ENCODE data around the gene TUBG2. TPM values are rescaled to one million over a fixed set of nuclear protein-coding genes. Genes with fewer than 3 reads are reported as not detected.

Gene TUBG2
- polyA plus RNA-seq, 1 donor: 37.2 TPM

- DNase-seq: no peak
Measured at GRCh38 chr17:42697108-42697811, 38.2 kb downstream of the TUBG2 start.

GRCh38 chr17:42698736-42699414 lies 39.8 kb downstream of the TUBG2 start:
- DNase-seq: no peak

- no peak for DNase-seq
Measured at GRCh38 chr17:42699415-42699740, 40.3 kb downstream of the TUBG2 start.

- no peak for DNase-seq
Measured at GRCh38 chr17:42700586-42701289, 41.7 kb downstream of the TUBG2 start.

DNA sequence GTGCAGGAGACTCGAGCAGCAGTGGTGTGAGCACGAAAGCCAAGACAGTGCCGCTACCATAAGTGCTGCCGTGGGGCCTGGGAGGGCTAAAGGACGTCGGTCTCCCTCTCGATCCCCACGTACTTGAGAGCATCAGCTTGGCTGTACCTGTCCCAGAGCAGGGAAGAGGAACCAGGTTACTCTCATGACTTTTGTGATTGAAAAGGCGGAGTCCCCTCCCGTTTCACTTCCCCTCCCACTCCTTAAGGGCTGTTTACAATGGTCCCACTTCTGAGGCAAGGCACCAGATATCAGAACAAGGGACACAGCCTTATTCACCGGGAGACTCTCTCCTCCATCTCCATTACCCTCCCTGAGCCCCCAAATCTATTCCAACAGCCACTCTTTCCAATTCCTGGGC lies 43.4 kb downstream of the TUBG2 start:
- no peak for DNase-seq

DNA sequence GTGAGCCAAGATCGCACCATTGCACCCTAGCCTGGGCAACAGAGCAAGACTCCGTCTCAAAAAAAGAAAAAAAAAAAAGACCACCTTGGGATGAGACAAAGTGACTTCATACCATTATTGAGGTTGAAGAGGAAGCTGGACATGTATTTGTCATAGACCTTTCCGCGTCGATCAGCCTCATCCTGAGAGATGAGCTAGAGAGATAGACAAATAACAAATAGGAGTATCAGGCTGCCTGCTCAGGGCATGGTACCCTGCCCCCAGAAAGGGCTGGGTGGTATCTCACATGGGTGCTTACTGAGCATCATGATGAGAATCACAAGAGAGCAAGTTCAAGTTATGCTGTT lies 45.4 kb downstream of the TUBG2 start:
- DNase-seq: no peak

- no peak for DNase-seq
Measured at GRCh38 chr17:42704837-42705494, 45.9 kb downstream of the TUBG2 start.

- DNase-seq: no peak
Measured at GRCh38 chr17:42706732-42707131, 47.6 kb downstream of the TUBG2 start.

DNA sequence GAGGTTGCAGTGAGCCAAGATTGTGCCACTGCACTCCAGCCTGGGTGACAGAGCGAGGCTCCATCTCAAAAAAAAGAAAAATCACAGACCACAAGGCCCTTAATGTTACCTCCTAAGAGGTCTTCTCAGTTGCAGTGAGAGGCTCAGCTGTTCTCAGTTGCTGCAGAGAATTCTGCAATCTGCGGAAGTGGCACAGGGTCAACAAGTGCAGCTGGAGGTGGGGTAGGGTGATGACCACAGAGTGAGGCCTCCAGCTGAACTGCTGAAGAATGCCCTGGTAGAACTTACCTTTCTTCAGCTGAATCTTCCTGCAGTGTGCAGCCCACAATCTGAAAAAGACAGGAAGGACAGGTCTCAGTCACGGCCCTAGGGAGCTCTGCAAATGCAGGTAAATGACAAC lies 49.5 kb downstream of the TUBG2 start:
- DNase-seq: no peak

- no peak for DNase-seq
Measured at GRCh38 chr17:42709561-42709960, 50.5 kb downstream of the TUBG2 start.

Other genes with a start within 250 kb of the TUBG2 start
- gene CAVIN1, start 236.0 kb upstream of the TUBG2 start, polyA plus RNA-seq (ENCODE audit: insufficient read length): 47.4 TPM
- gene ATP6V0A1, start 200.4 kb upstream of the TUBG2 start, polyA plus RNA-seq (ENCODE audit: insufficient read length): 71.1 TPM
- gene NAGLU, start 123.0 kb upstream of the TUBG2 start, polyA plus RNA-seq (ENCODE audit: insufficient read length): 14.1 TPM
- gene HSD17B1, start 106.4 kb upstream of the TUBG2 start, polyA plus RNA-seq (ENCODE audit: insufficient read length): 4.7 TPM
- 55.4 TPM for gene COASY, start 97.1 kb upstream of the TUBG2 start, polyA plus RNA-seq (ENCODE audit: insufficient read length)
- 35.7 TPM for gene MLX, start 92.2 kb upstream of the TUBG2 start, polyA plus RNA-seq (ENCODE audit: insufficient read length)
- 25.0 TPM for gene PSMC3IP, start 81.6 kb upstream of the TUBG2 start, polyA plus RNA-seq (ENCODE audit: insufficient read length)
- 60.6 TPM for gene RETREG3, start 49.9 kb upstream of the TUBG2 start, polyA plus RNA-seq (ENCODE audit: insufficient read length)
- 57.4 TPM for gene TUBG1, start 49.6 kb upstream of the TUBG2 start, polyA plus RNA-seq (ENCODE audit: insufficient read length)
- gene PLEKHH3, start 17.7 kb downstream of the TUBG2 start, polyA plus RNA-seq (ENCODE audit: insufficient read length): 16.2 TPM
- gene CCR10, start 22.6 kb downstream of the TUBG2 start, polyA plus RNA-seq (ENCODE audit: insufficient read length): 1.3 TPM
- 8.8 TPM for gene CNTNAP1, start 23.2 kb downstream of the TUBG2 start, polyA plus RNA-seq (ENCODE audit: insufficient read length)
- 58.7 TPM for gene EZH1, start 85.8 kb downstream of the TUBG2 start, polyA plus RNA-seq (ENCODE audit: insufficient read length)
- 70.0 TPM for gene RAMP2, start 101.9 kb downstream of the TUBG2 start, polyA plus RNA-seq (ENCODE audit: insufficient read length)
- 78.2 TPM for gene VPS25, start 114.2 kb downstream of the TUBG2 start, polyA plus RNA-seq (ENCODE audit: insufficient read length)
- 10.1 TPM for gene WNK4, start 121.3 kb downstream of the TUBG2 start, polyA plus RNA-seq (ENCODE audit: insufficient read length)
- gene COA3, start 139.4 kb downstream of the TUBG2 start, polyA plus RNA-seq (ENCODE audit: insufficient read length): 144 TPM
- gene CNTD1, start 139.6 kb downstream of the TUBG2 start, polyA plus RNA-seq (ENCODE audit: insufficient read length): 3.4 TPM
- gene BECN1, start 165.0 kb downstream of the TUBG2 start, polyA plus RNA-seq (ENCODE audit: insufficient read length): 85.0 TPM
- gene PSME3, start 174.1 kb downstream of the TUBG2 start, polyA plus RNA-seq (ENCODE audit: insufficient read length): 108 TPM
- gene AOC2, start 185.3 kb downstream of the TUBG2 start, polyA plus RNA-seq (ENCODE audit: insufficient read length): 1.5 TPM
- gene AOC3, start 191.9 kb downstream of the TUBG2 start, polyA plus RNA-seq (ENCODE audit: insufficient read length): 4.9 TPM
- 5.6 TPM for gene G6PC1, start 241.5 kb downstream of the TUBG2 start, polyA plus RNA-seq (ENCODE audit: insufficient read length)